H9 (cell line): Measurements from ENCODE around the gene FLNC. TPM values are rescaled to one million over a fixed set of nuclear protein-coding genes. Genes with fewer than 3 reads are reported as not detected.

ENCODE experiments used
- DNase-seq: peaks from one replicate; pipeline ENCODE4 v3.0.0-alpha.2; 2017
- H2AFZ ChIP-seq: one replicate; pipeline ENCODE4 v1.6.1; 2013; ENCODE audit warnings: mild to moderate bottlenecking, low read length, control low read depth, moderate library complexity
- H2AK5ac ChIP-seq: 2 replicates; pipeline ENCODE4 v1.6.1; 2013; ENCODE audit warnings: low read length, control low read depth, mixed read lengths; ENCODE audit not compliant: insufficient read length
- H2BK120ac ChIP-seq: one replicate; pipeline ENCODE4 v1.6.1; 2013; ENCODE audit warnings: low read depth, mild to moderate bottlenecking, low read length, control low read depth, inconsistent platforms; ENCODE audit not compliant: poor library complexity, severe bottlenecking
- H2BK12ac ChIP-seq: 2 replicates; pipeline ENCODE4 v1.6.1; 2013; ENCODE audit warnings: low read length, control low read depth, mixed read lengths, low read depth; ENCODE audit not compliant: insufficient read length
- H2BK15ac ChIP-seq: 2 replicates; pipeline ENCODE4 v1.6.1; 2013; ENCODE audit warnings: low read depth, low read length, control low read depth
- H2BK20ac ChIP-seq: one replicate; pipeline ENCODE4 v1.6.1; 2013; ENCODE audit warnings: low read depth, mild to moderate bottlenecking, low read length, control low read depth, inconsistent platforms; ENCODE audit not compliant: poor library complexity, severe bottlenecking
- H2BK5ac ChIP-seq: 2 replicates; pipeline ENCODE4 v1.6.1; 2013; ENCODE audit warnings: low read length, control low read depth, mixed read lengths; ENCODE audit not compliant: insufficient read length
- H3K14ac ChIP-seq: 2 replicates; pipeline ENCODE4 v1.6.1; 2013; ENCODE audit warnings: low read length, control low read depth; ENCODE audit not compliant: insufficient read depth
- H3K18ac ChIP-seq: 2 replicates; pipeline ENCODE4 v1.6.1; 2013; ENCODE audit warnings: low read depth, mild to moderate bottlenecking, mixed read lengths, low read length, control low read depth; ENCODE audit not compliant: insufficient read length
- H3K23ac ChIP-seq: 2 replicates; pipeline ENCODE4 v1.6.1; 2013; ENCODE audit warnings: low read length, control low read depth, mixed read lengths, low read depth; ENCODE audit not compliant: insufficient read length
- H3K23me2 ChIP-seq: 2 replicates; pipeline ENCODE4 v1.6.1; 2013; ENCODE audit warnings: low read depth, mild to moderate bottlenecking, mixed read lengths, low read length, control low read depth; ENCODE audit not compliant: insufficient read length, poor library complexity, severe bottlenecking
- H3K27ac ChIP-seq: 2 replicates; pipeline ENCODE4 v1.5.1; 2013; ENCODE audit warnings: low read length, control low read depth, mixed read lengths, low read depth; ENCODE audit not compliant: insufficient read length
- H3K27me3 ChIP-seq: 2 replicates; pipeline ENCODE4 v1.6.1; 2013; ENCODE audit warnings: low read length, control low read depth, inconsistent platforms; ENCODE audit not compliant: insufficient read depth
- H3K4ac ChIP-seq: 2 replicates; pipeline ENCODE4 v1.6.1; 2013; ENCODE audit warnings: low read depth, mild to moderate bottlenecking, control low read depth, inconsistent platforms, low read length, moderate library complexity
- H3K4me1 ChIP-seq: 2 replicates; pipeline ENCODE4 v1.6.1; 2013; ENCODE audit warnings: low read length, control low read depth, inconsistent platforms; ENCODE audit not compliant: insufficient read depth
- H3K4me2 ChIP-seq: 2 replicates; pipeline ENCODE4 v1.6.1; 2013; ENCODE audit warnings: low read length, control low read depth, mixed read lengths; ENCODE audit not compliant: insufficient read length, insufficient read depth
- H3K56ac ChIP-seq: 2 replicates; pipeline ENCODE4 v1.6.1; 2013; ENCODE audit warnings: low read depth, mild to moderate bottlenecking, mixed read lengths, low read length, control low read depth; ENCODE audit not compliant: insufficient read length
- H3K79me1 ChIP-seq: 2 replicates; pipeline ENCODE4 v1.6.1; 2013; ENCODE audit warnings: low read depth, mild to moderate bottlenecking, moderate library complexity, low read length, control low read depth, inconsistent platforms; ENCODE audit not compliant: insufficient read depth, poor library complexity, severe bottlenecking
- H3K79me2 ChIP-seq: 2 replicates; pipeline ENCODE4 v1.6.1; 2013; ENCODE audit warnings: low read length, control low read depth, inconsistent platforms; ENCODE audit not compliant: insufficient read depth
- H3K9ac ChIP-seq: 2 replicates; pipeline ENCODE4 v1.6.1; 2013; ENCODE audit warnings: low read length, control low read depth, mixed read lengths; ENCODE audit not compliant: insufficient read length; ENCODE audit errors: extremely low read depth
- H3K9me3 ChIP-seq: one replicate; pipeline ENCODE4 v1.6.1; 2013; ENCODE audit warnings: low read depth, low read length, inconsistent platforms; ENCODE audit not compliant: control insufficient read depth
- H3T11ph ChIP-seq: one replicate; pipeline ENCODE4 v1.6.1; 2013; ENCODE audit warnings: mild to moderate bottlenecking, low read length, control low read depth, inconsistent platforms
- H4K20me1 ChIP-seq: one replicate; pipeline ENCODE4 v1.6.1; 2013; ENCODE audit not compliant: control insufficient read depth, insufficient read length, insufficient read depth
- H4K5ac ChIP-seq: 2 replicates; pipeline ENCODE4 v1.6.1; 2013; ENCODE audit warnings: low read depth, mild to moderate bottlenecking, mixed read lengths, low read length, control low read depth; ENCODE audit not compliant: insufficient read length
- H4K8ac ChIP-seq: replicated peaks from 2 replicates; pipeline ENCODE4 v1.6.1; 2013; ENCODE audit warnings: low read length, control low read depth, mixed read lengths, low read depth; ENCODE audit not compliant: insufficient read length
- H4K91ac ChIP-seq: 2 replicates; pipeline ENCODE4 v1.6.1; 2013; ENCODE audit warnings: low read depth, mild to moderate bottlenecking, moderate library complexity, mixed read lengths, low read length, control low read depth; ENCODE audit not compliant: insufficient read length
- H3K27ac Mint-ChIP-seq, 3 experiments: 2 replicates in 2 of 3; 3 replicates in 1 of 3; pipeline ENCODE4 v1.8.0; 2020 to 2021; ENCODE audit warnings: mixed read lengths in 3 of 3, mild to moderate bottlenecking in 1 of 3, moderate library complexity in 1 of 3
- H3K27me3 Mint-ChIP-seq: 2 replicates; pipeline ENCODE4 v1.8.0; 2021; ENCODE audit warnings: low read depth, mild to moderate bottlenecking, moderate library complexity, mixed read lengths
- H3K36me3 Mint-ChIP-seq, 3 experiments: 2 replicates in 2 of 3; 3 replicates in 1 of 3; pipeline ENCODE4 v1.8.0; 2020 to 2021; ENCODE audit warnings: low read depth in 3 of 3, mixed read lengths in 3 of 3; ENCODE audit not compliant: insufficient read depth in 1 of 3
- H3K4me1 Mint-ChIP-seq, 2 experiments: 2 replicates each; pipeline ENCODE4 v1.8.0; 2020; ENCODE audit warnings: mixed read lengths in 2 of 2
- H3K4me3 Mint-ChIP-seq, 2 experiments: 2 replicates in 1 of 2; 3 replicates in 1 of 2; pipeline ENCODE4 v1.8.0; 2020 to 2021; ENCODE audit warnings: mild to moderate bottlenecking in 2 of 2, mixed read lengths in 2 of 2, moderate library complexity in 1 of 2
- H3K9me3 Mint-ChIP-seq, 2 experiments: 2 replicates in 1 of 2; 3 replicates in 1 of 2; pipeline ENCODE4 v1.8.0; 2020; ENCODE audit warnings: mild to moderate bottlenecking in 2 of 2, mixed read lengths in 2 of 2, moderate library complexity in 1 of 2
- WGBS: extraction: QIAGEN DNeasy Blood & Tissue Kit; methylation state at CpG from one replicate; pipeline ENCODE4 v1.1.7; 2013; ENCODE audit warnings: missing lambda C conversion rate, low lambda C conversion rate, mixed read lengths; ENCODE audit not compliant: insufficient read length; ENCODE audit errors: extremely low coverage; 5-methylcytosine and 5-hydroxymethylcytosine counted together
- total RNA-seq: library from RNA; stranded (reverse); gene quantifications from 2 replicates; pipeline ENCODE4 v1.2.1, GENCODE V29; 2021
- TF ChIP-seq, protein P1 (sequence below): fragments of 200-600 bp; sonication (generic); conservative IDR thresholded peaks from 3 replicates; pipeline ENCODE4 v1.8.0; 2021; ENCODE audit warnings: antibody characterized with exemption, mild to moderate bottlenecking

The FLNC gene
- total RNA-seq, 1 experiment from 2014 or later = 12.2 TPM

DNA sequence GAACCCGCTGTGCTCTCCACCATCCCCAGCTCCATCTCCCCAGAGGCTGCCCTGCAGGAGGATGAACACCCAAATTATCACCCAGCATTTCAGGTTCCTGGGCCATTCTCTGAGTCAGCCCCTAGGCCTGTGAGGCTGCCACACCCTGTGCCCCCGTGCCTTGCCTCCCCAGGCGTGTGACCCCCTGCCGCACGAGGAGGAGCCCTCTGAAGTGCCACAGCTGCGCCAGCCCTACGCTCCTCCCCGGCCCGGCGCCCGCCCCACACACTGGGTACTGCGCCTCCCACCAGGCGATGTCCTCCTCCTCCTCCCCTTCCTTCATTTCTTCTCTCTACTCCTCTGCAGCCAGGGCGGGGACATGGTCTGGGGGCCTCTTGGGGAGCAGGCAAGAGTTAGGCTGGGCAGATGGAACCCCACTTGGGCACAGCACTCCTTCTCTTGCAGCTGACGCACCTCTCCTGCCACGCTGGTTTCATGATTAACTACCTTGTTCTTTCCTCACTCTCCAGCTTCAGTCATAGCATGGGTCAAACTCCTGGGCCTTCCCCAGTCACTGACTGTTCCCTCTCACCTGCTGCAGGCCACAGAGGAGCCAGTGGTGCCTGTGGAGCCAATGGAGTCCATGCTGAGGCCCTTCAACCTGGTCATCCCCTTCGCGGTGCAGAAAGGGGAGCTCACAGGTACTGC lies 19.7 kb downstream of the FLNC start:
- Histone ChIP-seq H4K91ac (no peak overlapping the region), H2BK5ac (no peak overlapping the region), H3K4ac (no peak overlapping the region), H3K79me2 (no peaks in the 10 kb centered on the region), H2AFZ (no peak overlapping the region), H3K27ac (no peak overlapping the region), H3K4me1 (no peaks in the 10 kb centered on the region), H4K20me1 (no peaks in the 10 kb centered on the region), H3K4me2 (no peak overlapping the region), H2AK5ac (no peak overlapping the region), H4K8ac (no peak overlapping the region), H3K79me1 (no peaks in the 10 kb centered on the region), H3K9ac (no peak overlapping the region), H3K9me3 (no peaks in the 10 kb centered on the region), H2BK120ac (no peak overlapping the region), H4K5ac (no peak overlapping the region), H3K23me2 (no peaks in the 10 kb centered on the region), H3K56ac (no peak overlapping the region), H3K27me3 (no peaks in the 10 kb centered on the region), H3K18ac (no peak overlapping the region), H3K23ac (no peak overlapping the region), H3K14ac (no peak overlapping the region), H2BK20ac (no peak overlapping the region), H3T11ph (no peak overlapping the region), H2BK12ac (no peak overlapping the region), H2BK15ac (no peak overlapping the region)
- no peaks in the 10 kb centered on the region for H3K4me1 Mint-ChIP-seq
- H3K27ac Mint-ChIP-seq = no peak overlapping the region; a peak in 1 of 7 replicates
- WGBS = no CpG with 5 or more reads among the region's 18 CpGs
- H3K4me3 Mint-ChIP-seq = no peak overlapping the region
- peaks cover 0 to 7% (median 0%) of the 10 kb centered on the region in 3 experiments; a peak in 1 of 7 replicates for H3K36me3 Mint-ChIP-seq
- TF ChIP-seq, protein P1, sequence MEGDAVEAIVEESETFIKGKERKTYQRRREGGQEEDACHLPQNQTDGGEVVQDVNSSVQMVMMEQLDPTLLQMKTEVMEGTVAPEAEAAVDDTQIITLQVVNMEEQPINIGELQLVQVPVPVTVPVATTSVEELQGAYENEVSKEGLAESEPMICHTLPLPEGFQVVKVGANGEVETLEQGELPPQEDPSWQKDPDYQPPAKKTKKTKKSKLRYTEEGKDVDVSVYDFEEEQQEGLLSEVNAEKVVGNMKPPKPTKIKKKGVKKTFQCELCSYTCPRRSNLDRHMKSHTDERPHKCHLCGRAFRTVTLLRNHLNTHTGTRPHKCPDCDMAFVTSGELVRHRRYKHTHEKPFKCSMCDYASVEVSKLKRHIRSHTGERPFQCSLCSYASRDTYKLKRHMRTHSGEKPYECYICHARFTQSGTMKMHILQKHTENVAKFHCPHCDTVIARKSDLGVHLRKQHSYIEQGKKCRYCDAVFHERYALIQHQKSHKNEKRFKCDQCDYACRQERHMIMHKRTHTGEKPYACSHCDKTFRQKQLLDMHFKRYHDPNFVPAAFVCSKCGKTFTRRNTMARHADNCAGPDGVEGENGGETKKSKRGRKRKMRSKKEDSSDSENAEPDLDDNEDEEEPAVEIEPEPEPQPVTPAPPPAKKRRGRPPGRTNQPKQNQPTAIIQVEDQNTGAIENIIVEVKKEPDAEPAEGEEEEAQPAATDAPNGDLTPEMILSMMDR = no peak
- no peaks in the 10 kb centered on the region for H3K27me3 Mint-ChIP-seq
- no peak for DNase-seq
- no peaks in the 10 kb centered on the region for H3K9me3 Mint-ChIP-seq
